Stomach (tissue), 9 donors: ENCODE measurements around the gene SPOCK3. TPM values are rescaled to one million over a fixed set of nuclear protein-coding genes. Genes with fewer than 3 reads are reported as not detected.

Source experiments
- DNase-seq, 2 donors: peaks; one replicate each; pipeline versions ENCODE4 v3.0.0 to v3.0.0-alpha.2; 2013 to 2019
- H3K27ac ChIP-seq, 5 donors: fragments of 200-600 bp in 4 of 5; sonication (generic) in 4 of 5; one replicate each; pipeline ENCODE4 v1.5.1; 2013 to 2019; ENCODE audit warnings: mild to moderate bottlenecking in 1 of 5, moderate library complexity in 1 of 5
- H3K27me3 ChIP-seq, 3 donors: fragments of 200-600 bp; sonication (generic); one replicate each; pipeline ENCODE4 v1.5.1; 2017 to 2019; ENCODE audit warnings: mixed run types in 1 of 3
- H3K36me3 ChIP-seq, 4 donors: fragments of 200-600 bp; sonication (generic); 1 replicate in 3 of 4; 2 replicates in 1 of 4; pipeline ENCODE4 v1.5.1; 2016 to 2019
- H3K4me1 ChIP-seq, 4 donors: fragments of 200-600 bp; sonication (generic); one replicate each; pipeline ENCODE4 v1.5.1; 2016 to 2019
- H3K4me3 ChIP-seq, 4 donors: fragments of 200-600 bp; sonication (generic) in 3 of 4; one replicate each; pipeline ENCODE4 v1.5.1; 2016 to 2019; ENCODE audit warnings: mild to moderate bottlenecking in 1 of 4
- H3K9me3 ChIP-seq, 4 donors: fragments of 200-600 bp; sonication (generic); one replicate each; pipeline ENCODE4 v1.5.1; 2016 to 2019
- EP300 ChIP-seq: sonication (generic); formaldehyde crosslinking; IDR thresholded peaks from one replicate; pipeline ENCODE4 v1.6.1; 2017; ENCODE audit warnings: antibody characterized with exemption
- POLR2A ChIP-seq, 4 donors: fragments of 450-650 bp; IDR thresholded peaks; one replicate each; pipeline ENCODE4 v1.6.1; 2016; ENCODE audit warnings: antibody characterized with exemption in 4 of 4, control low read depth in 2 of 4, mild to moderate bottlenecking in 1 of 4, moderate library complexity in 1 of 4
- POLR2AphosphoS5 ChIP-seq, 3 donors: sonication (generic); formaldehyde crosslinking; IDR thresholded peaks; one replicate each; pipeline ENCODE4 v1.6.1; 2016; ENCODE audit warnings: antibody characterized with exemption in 3 of 3
- WGBS, 5 donors: extraction: QIAGEN DNeasy Blood & Tissue Kit in 3 of 5; methylation state at CpG; one replicate each; pipeline versions ENCODE4 v1.1.5 to v1.1.7; 2013 to 2018; 5-methylcytosine and 5-hydroxymethylcytosine counted together
- intact Hi-C: fragments of 100-400 bp; cut with DNase I; formaldehyde crosslinking; loops from one replicate; pipeline ENCODE4 v1.15.1; 2023; ENCODE audit warnings: low total_unique reads
- polyA plus RNA-seq, 3 donors: library from polyadenylated mRNA; stranded (reverse); fragments of 200-250 nt; gene quantifications; one replicate each; pipeline ENCODE4 v1.2.3, GENCODE V29; 2013
- total RNA-seq, 5 donors: library from RNA; depleted of rRNA; stranded (reverse); fragments of >200 nt; gene quantifications; one replicate each; pipeline versions ENCODE4 v1.1.0 to v1.2.3, GENCODE V29; 2014 to 2016
- TF ChIP-seq, protein P1 (sequence below), 7 experiments: fragments of 450-650 bp in 4 of 7; fragments of 200-600 bp in 3 of 7; sonication (generic) in 3 of 7; IDR thresholded peaks; one replicate each; pipeline ENCODE4 v1.5.1; 2016 to 2019; ENCODE audit warnings: antibody characterized with exemption in 7 of 7, control low read depth in 2 of 7, mild to moderate bottlenecking in 1 of 7
- donor health status: healthy with polysubstance abuse.
- donor health status: Bipolar disorder and iron deficiency.
- donor health status: healthy.

SPOCK3 gene
- total and polyA plus RNA-seq, 8 donors: 0.33 to 6.1 (median 1.8) TPM; not detected in 5

DNA sequence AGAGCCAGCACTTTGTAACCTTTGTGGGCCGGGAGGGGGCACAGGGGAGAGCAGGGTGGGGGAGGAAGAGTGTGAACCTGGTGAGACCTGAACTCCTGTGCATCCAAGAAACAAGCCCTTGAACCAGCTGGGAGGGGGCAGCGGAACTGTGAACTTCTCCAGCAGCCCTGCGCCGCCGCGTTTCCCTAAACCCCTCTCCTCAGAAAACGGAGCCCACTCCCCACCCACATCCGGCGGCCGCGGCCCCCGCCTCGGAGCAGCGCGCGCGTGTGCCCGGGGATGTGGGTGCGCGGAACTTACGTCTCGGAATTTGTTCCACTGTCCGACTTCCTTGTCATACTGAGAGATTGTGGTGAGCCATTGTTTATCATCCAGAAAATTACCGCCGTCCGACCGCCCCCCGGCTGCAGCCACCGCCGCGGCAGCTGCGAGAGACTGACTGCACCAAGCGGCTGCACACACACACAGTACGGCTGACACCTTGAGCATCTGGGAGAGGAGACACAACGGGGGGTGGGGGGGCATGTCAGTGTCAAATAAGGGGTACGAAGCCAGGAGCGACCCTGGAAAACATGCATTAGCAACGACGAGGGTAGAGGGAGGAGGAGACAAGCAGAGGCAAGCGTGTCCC, 494 bp downstream of the SPOCK3 start:
- peaks cover 0 to 55% (median 28%) of the 10 kb centered on the region in 3 donors for H3K27me3 ChIP-seq
- no peak overlapping the region for H3K27ac ChIP-seq
- no peaks in the 10 kb centered on the region for H3K9me3 ChIP-seq
- H3K4me3 ChIP-seq: peak overlapping the region; percentile 38 to 48 (median 44)
- DNase-seq: peak in 1 of 2 donors; percentile 60
- 0 to 2% (median 1%) methylated on average over 12 to 40 of the region's 40 CpGs for WGBS, 5 donors
- TF ChIP-seq, protein P1, sequence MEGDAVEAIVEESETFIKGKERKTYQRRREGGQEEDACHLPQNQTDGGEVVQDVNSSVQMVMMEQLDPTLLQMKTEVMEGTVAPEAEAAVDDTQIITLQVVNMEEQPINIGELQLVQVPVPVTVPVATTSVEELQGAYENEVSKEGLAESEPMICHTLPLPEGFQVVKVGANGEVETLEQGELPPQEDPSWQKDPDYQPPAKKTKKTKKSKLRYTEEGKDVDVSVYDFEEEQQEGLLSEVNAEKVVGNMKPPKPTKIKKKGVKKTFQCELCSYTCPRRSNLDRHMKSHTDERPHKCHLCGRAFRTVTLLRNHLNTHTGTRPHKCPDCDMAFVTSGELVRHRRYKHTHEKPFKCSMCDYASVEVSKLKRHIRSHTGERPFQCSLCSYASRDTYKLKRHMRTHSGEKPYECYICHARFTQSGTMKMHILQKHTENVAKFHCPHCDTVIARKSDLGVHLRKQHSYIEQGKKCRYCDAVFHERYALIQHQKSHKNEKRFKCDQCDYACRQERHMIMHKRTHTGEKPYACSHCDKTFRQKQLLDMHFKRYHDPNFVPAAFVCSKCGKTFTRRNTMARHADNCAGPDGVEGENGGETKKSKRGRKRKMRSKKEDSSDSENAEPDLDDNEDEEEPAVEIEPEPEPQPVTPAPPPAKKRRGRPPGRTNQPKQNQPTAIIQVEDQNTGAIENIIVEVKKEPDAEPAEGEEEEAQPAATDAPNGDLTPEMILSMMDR (IDR thresholded peaks at IDR 0.05): no peak
- no peak for TF ChIP-seq POLR2AphosphoS5 (IDR thresholded peaks at IDR 0.05)
- H3K36me3 ChIP-seq: no peaks in the 10 kb centered on the region
- intact Hi-C loops: no loop called here
- H3K4me1 ChIP-seq: peaks cover 12 to 23% (median 17%) of the 10 kb centered on the region in 4 donors

DNA sequence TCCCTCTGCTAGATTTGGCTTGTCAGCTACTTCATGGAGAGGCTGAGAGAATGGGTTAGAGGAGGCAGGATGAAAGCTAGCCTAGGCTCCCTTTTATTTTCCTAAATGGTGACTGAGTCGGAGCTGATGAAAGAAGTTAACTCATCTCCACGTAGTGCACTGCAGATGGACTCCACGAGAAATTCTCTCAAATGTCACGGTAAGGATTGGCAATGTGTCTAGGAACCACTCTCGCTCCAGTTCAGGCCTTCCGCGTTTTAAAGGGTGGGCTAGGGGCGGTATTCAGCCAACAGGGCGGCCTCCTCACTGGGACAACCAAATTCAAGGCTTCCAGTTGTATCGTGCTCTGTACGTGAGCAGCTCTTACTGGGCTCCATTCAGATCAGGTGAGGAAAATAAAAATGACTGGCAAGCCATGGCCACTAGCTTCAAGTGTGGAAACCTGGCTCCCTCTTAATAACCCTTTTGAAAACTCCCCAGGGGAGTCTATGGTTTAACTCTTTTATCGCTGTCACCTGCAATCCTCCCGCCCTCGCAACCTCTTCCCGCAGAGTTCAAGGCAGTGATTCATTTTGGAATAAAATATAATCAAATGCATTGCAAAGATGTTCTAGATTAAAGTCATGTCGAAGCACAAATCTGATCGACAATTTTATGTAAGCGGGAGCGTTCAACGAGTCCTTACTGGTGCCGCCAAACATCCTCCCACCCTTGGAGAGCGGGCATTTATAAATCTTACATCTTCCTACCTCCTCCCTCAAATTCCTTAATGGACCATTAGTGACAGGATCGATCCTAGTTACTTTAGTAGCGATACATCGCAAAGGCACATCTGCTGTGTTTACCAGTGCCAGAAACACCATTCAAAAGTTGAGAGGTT, 1.2 kb downstream of the SPOCK3 start:
- intact Hi-C loops: no loop called here
- peak overlapping the region; percentile 38 to 48 (median 44) for H3K4me3 ChIP-seq
- no peaks in the 10 kb centered on the region for H3K36me3 ChIP-seq
- no peaks in the 10 kb centered on the region for H3K9me3 ChIP-seq
- peaks cover 0 to 50% (median 28%) of the 10 kb centered on the region in 3 donors for H3K27me3 ChIP-seq
- H3K4me1 ChIP-seq: peaks cover 12 to 23% (median 17%) of the 10 kb centered on the region in 4 donors
- WGBS, 5 donors: 39 to 58% (median 47%) methylated on average over 25 of the region's 25 CpGs
- H3K27ac ChIP-seq: no peak overlapping the region
- peak in 1 of 2 donors; percentile 7 for DNase-seq
- TF ChIP-seq POLR2A (IDR thresholded peaks at IDR 0.05) (no peak), POLR2AphosphoS5 (IDR thresholded peaks at IDR 0.05) (no peak), EP300 (no peak)
- TF ChIP-seq, protein P1 (IDR thresholded peaks at IDR 0.05): no peak

DNA sequence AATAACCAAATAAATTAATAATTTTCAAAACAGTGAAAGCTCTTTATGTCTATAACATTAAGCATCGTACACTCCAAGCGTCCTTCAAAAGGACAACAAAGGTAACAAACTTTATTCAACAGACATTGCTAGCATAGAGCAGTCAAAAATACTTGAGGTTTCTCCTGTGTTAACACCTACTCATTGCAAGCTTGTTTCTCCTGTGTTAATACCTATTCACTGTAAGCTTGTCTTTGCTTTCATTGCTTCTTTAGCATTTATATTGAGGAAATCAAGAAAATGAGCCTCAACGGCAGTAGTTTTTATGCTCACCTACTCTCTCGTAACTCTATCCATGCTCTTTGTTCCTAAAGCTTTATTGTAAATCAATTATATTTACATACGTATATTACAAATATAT, 3.5 kb downstream of the SPOCK3 start:
- no peaks in the 10 kb centered on the region for H3K36me3 ChIP-seq
- no peaks in the 10 kb centered on the region for H3K9me3 ChIP-seq
- no peak overlapping the region for H3K4me3 ChIP-seq
- TF ChIP-seq, protein P1 (IDR thresholded peaks at IDR 0.05): no peak
- no peak for DNase-seq
- 49 to 75% (median 66%) methylated on average over 5 of the region's 5 CpGs for WGBS, 5 donors
- H3K27ac ChIP-seq: no peak overlapping the region
- peaks cover 12 to 23% (median 17%) of the 10 kb centered on the region in 4 donors for H3K4me1 ChIP-seq
- H3K27me3 ChIP-seq: peaks cover 0 to 36% (median 28%) of the 10 kb centered on the region in 3 donors
- intact Hi-C loops: no loop called here

DNA sequence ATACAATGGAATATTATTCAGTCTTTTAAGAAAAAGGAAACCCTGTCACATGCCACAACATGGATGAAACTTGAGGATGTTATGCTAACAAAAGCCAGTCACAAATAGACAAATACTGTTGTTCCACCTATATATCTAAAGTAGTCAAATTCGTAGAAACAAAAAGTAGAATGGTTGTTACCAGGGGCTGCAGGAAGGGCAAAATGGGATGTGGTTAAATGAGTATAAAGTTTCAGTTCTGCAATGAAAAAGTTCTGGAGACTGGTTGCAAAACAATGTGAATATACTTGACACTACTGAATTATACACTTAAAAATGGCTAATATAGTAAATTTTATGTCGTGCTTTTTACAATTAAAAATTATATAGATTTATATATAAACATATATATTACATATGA, 12.2 kb downstream of the SPOCK3 start:
- Histone ChIP-seq H3K9me3 (no peaks in the 10 kb centered on the region), H3K4me3 (no peak overlapping the region), H3K27me3 (no peaks in the 10 kb centered on the region), H3K4me1 (peaks cover 0 to 6% (median 0%) of the 10 kb centered on the region in 4 donors), H3K36me3 (no peaks in the 10 kb centered on the region), H3K27ac (no peak overlapping the region)
- intact Hi-C loops: no loop called here
- WGBS, 5 donors: 56 to 78% (median 74%) methylated on average over 2 of the region's 2 CpGs
- DNase-seq: no peak
- no peak for TF ChIP-seq POLR2AphosphoS5 (IDR thresholded peaks at IDR 0.05)
- no peak for TF ChIP-seq EP300
- no peak for TF ChIP-seq POLR2A (IDR thresholded peaks at IDR 0.05)
- TF ChIP-seq, protein P1 (IDR thresholded peaks at IDR 0.05): no peak
